GM21528 (cell line): Measurements from ENCODE around the gene GRIA2.

Source experiments
- ATAC-seq: cut with Tn5 transposase; IDR thresholded peaks from one replicate; pipeline ENCODE4 v1.9.1; 2021; ENCODE audit warnings: mild to moderate bottlenecking, moderate library complexity; ENCODE audit not compliant: unreplicated experiment, low FRiP score

GRIA2 gene

GRCh38 chr4:157358851-157359250 is 138.3 kb downstream of the GRIA2 start:
- no peak for ATAC-seq

GRCh38 chr4:157363360-157363759 is 142.8 kb downstream of the GRIA2 start:
- no peak for ATAC-seq

GRCh38 chr4:157372154-157372553 is 151.6 kb downstream of the GRIA2 start:
- ATAC-seq = no peak

GRCh38 chr4:157372567-157372966 is 152.0 kb downstream of the GRIA2 start:
- no peak for ATAC-seq

- no peak for ATAC-seq
These were observed 169.2 kb downstream of the GRIA2 start for GRCh38 chr4:157389741-157390140.

GRCh38 chr4:157405070-157405469 is 184.5 kb downstream of the GRIA2 start:
- ATAC-seq = no peak
